GM19240 (cell line): Measurements from ENCODE around the gene PLEK2.
"Not testable (repeated sequence)": the region's sequence is repeated elsewhere in the genome, so short reads cannot be mapped to it uniquely, and the experiment has no call there.

Experiments used
- DNase-seq: peaks from one replicate; pipeline ENCODE4 v3.0.0; 2011; ENCODE audit warnings: low spot score; ENCODE audit not compliant: insufficient read length

The PLEK2 gene

GRCh38 chr14:67358924-67359774 is 52.8 kb downstream of the PLEK2 start:
- no peak for DNase-seq

GRCh38 chr14:67357969-67358354 is 54.0 kb downstream of the PLEK2 start:
- DNase-seq: no peak

- no peak for DNase-seq
These were observed 54.6 kb downstream of the PLEK2 start for GRCh38 chr14:67357186-67357968.

DNA sequence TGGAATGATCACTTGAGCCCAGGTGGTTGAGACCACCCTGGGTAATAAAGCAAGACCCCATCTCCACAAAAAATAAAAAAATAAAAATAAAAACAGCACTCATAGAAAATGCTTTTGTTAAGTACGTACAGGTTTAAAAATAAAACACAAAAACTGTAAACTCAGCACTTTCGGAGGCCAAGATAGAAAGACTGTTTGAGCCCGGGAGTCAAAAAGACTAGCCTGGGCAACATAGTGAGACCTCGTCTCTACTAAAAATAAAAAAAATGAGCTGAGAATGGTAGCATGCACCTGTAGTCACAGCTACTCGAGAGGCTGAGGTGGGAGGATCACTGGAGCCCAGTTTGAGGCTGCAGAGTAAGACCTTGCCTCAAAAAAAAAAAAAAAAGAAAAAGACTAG is 59.9 kb downstream of the PLEK2 start:
- no peak for DNase-seq

GRCh38 chr14:67345583-67345982 is 66.4 kb downstream of the PLEK2 start:
- DNase-seq: no peak

- DNase-seq: no peak
These were observed 68.2 kb downstream of the PLEK2 start for GRCh38 chr14:67343601-67344230.

DNA sequence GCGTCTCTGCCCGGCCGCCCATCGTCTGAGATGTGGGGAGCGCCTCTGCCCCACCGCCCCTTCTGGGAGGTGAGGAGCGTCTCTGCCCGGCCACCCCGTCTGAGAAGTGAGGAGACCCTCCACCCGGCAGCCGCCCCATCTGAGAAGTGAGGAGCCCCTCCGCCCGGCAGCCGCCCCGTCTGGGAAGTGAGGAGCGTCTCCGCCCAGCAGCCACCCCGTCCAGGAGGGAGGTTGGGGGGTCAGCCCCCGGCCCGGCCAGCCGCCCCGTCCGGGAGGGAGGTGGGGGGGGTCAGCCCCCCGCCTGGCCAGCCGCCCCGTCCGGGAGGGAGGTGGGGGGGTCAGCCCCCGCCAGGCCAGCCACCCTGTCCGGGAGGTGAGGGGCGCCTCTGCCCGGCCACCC is 70.7 kb downstream of the PLEK2 start:
- DNase-seq: not testable (repeated sequence)
